ENCODE measurements around the gene P2RX4. TPM values are rescaled to one million over a fixed set of nuclear protein-coding genes. Genes with fewer than 3 reads are reported as not detected.

Gene P2RX4
- total RNA-seq, 8 experiments from 2014 or later: 2.2 to 19.7 (median 7.5) TPM

GRCh38 chr12:121176826-121177529, 33.0 kb upstream of the P2RX4 start:
- ATAC-seq (replicated peaks in 6 of 8): no peak

GRCh38 chr12:121181181-121181580, 28.7 kb upstream of the P2RX4 start:
- no peaks in the 10 kb centered on the region for H3K4me1 ChIP-seq (replicated peaks in 1 of 2)
- H3K27ac ChIP-seq: no peak overlapping the region
- WGBS, 10 experiments: 15 to 100% (median 46%) methylated on average over 1 to 3 of the region's 3 CpGs; no CpG with 5 or more reads in 3 of the 10 experiments
- in situ Hi-C loops (cut with MboI; ENCODE audit: low pct_unique_long_range_greater_than_20kb in 2 of 9, low sequenced_read_pairs in 9 of 9, unreplicated experiment in 9 of 9): no loop called here
- ATAC-seq (replicated peaks in 6 of 8): no peak
- no peak overlapping the region for H3K4me3 ChIP-seq

More at GRCh38 chr12:121176826-121177529, 33.0 kb upstream of the P2RX4 start:
- H3K4me3 ChIP-seq: no peak overlapping the region
- WGBS, 10 experiments: 80 to 100% (median 90%) methylated on average over 2 to 16 of the region's 19 CpGs; no CpG with 5 or more reads in 1 of the 10 experiments
- no peaks in the 10 kb centered on the region for H3K4me1 ChIP-seq (replicated peaks in 1 of 2)
- in situ Hi-C loops (cut with MboI; ENCODE audit: low pct_unique_long_range_greater_than_20kb in 2 of 9, low sequenced_read_pairs in 9 of 9, unreplicated experiment in 9 of 9): no loop called here
- no peak overlapping the region for H3K27ac ChIP-seq

DNA sequence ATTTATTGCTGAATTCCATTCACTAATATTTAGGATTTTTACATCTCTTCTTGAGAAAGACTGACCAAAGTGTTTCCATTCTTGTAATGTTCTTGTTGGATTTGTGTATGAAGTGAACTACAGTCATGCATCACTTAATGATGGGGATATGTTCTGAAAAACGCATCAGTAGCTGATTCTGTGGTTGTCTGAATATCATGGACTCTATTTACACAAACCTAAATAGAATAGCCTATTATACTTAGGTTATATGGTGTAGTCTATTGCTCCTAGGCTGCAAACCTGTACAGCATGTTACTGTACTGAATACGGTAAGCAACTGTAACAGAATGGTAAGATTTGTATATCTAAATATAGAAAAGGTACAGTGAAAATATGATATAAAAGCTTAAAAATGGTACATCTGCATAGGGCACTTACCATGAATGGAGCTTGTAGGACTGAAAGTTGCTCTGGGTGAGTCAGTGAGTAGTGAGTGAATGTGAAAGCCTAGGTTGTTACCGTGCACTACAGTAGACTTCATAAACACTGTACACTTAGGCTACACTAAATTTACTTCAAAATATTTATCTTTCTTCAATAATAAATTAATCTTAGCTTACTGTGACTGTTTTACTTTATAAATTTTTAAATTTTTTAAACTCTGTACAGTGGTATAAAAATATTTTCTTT, 27.6 kb upstream of the P2RX4 start:
- no peaks in the 10 kb centered on the region for H3K4me1 ChIP-seq (replicated peaks in 1 of 2)
- 64 to 100% (median 93%) methylated on average over 1 to 3 of the region's 3 CpGs; no CpG with 5 or more reads in 1 of the 10 experiments for WGBS, 10 experiments
- ATAC-seq (replicated peaks in 6 of 8): no peak
- H3K27ac ChIP-seq: no peak overlapping the region
- in situ Hi-C loops (cut with MboI; ENCODE audit: low pct_unique_long_range_greater_than_20kb in 2 of 9, low sequenced_read_pairs in 9 of 9, unreplicated experiment in 9 of 9): no loop called here
- no peak overlapping the region for H3K4me3 ChIP-seq

GRCh38 chr12:121184425-121184824, 25.5 kb upstream of the P2RX4 start:
- no peak for ATAC-seq (replicated peaks in 6 of 8)
- in situ Hi-C loops (cut with MboI; ENCODE audit: low pct_unique_long_range_greater_than_20kb in 2 of 9, low sequenced_read_pairs in 9 of 9, unreplicated experiment in 9 of 9): no loop called here
- WGBS, 10 experiments: 75 to 100% (median 92%) methylated on average over 1 to 7 of the region's 15 CpGs; no CpG with 5 or more reads in 6 of the 10 experiments

DNA sequence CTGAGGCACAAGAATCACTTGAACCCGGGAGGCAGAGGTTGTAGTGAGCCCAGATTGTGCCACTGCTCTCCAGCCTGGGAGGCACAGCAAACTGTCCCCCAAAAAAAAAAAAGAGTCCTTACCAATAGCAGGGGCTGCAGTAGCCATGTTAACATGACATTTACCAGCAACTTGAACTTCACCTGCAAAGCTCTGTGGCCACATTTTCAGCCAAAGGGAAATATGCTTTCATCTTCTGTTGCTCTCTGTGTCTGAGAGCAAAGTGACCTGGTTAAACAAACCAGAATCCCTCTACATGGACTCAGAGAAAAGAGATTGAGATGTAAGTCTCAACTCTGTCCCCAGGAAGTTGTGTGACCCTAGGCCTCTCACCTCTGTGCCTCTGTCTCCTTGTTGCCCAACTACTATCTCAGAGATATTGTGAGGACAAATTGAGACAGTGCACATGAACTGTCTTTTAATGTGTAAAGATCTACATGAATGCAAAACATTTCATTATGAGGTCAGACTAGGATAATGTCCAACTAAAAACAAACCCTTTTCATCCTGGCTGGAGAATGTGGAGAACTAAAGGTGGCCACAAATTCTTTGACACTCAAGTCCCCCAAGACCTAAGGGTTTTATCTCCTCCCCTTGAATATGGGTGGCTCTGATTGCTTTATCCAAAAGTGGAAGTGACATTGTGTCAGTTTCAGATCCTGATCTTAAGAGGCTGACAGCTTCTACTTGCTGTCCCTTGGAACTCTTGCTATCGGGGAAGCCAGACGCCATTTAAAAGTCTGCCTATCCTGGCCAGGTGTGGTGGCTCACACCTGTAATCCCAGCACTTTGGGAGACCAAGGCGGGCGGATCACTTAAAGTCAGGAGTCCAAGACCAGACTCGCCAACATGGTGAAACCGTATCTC, 24.7 kb upstream of the P2RX4 start:
- WGBS, 10 experiments: 73 to 100% (median 99%) methylated on average over 1 to 5 of the region's 7 CpGs; no CpG with 5 or more reads in 2 of the 10 experiments
- Histone ChIP-seq H3K4me3 (no peak overlapping the region), H3K4me1 (replicated peaks in 1 of 2) (no peaks in the 10 kb centered on the region), H3K27ac (no peak overlapping the region)
- peak in 1 of 8 experiments; percentile 34 for ATAC-seq (replicated peaks in 6 of 8)
- in situ Hi-C loops (cut with MboI; ENCODE audit: low pct_unique_long_range_greater_than_20kb in 2 of 9, low sequenced_read_pairs in 9 of 9, unreplicated experiment in 9 of 9): no loop called here

More at GRCh38 chr12:121184425-121184824, 25.5 kb upstream of the P2RX4 start:
- Histone ChIP-seq H3K4me1 (replicated peaks in 1 of 2) (no peaks in the 10 kb centered on the region), H3K4me3 (no peak overlapping the region), H3K27ac (no peak overlapping the region)

DNA sequence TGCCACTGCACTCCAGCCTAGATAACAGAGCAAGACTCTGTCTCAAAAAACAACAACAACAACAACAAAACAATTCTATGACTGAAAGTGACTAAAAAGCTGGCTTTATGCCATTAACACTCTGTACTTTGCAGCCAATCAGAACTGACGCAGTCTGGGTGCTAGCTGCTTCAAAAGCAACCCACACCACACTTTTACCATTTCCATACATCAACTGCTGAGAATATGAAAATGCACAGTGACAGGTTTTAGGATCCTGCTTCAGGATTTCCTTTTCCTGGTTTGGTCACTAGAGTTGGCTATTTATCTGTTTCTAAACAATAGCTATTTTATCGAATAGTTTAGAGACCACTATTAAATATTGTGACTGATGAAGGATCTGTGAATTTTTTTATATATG, 23.1 kb upstream of the P2RX4 start:
- Histone ChIP-seq H3K27ac (no peak overlapping the region), H3K4me1 (replicated peaks in 1 of 2) (no peaks in the 10 kb centered on the region), H3K4me3 (no peak overlapping the region)
- WGBS, 10 experiments: 40 to 100% (median 100%) methylated on average over 1 to 2 of the region's 2 CpGs; no CpG with 5 or more reads in 2 of the 10 experiments
- ATAC-seq (replicated peaks in 6 of 8): no peak
- in situ Hi-C loops (cut with MboI; ENCODE audit: low pct_unique_long_range_greater_than_20kb in 2 of 9, low sequenced_read_pairs in 9 of 9, unreplicated experiment in 9 of 9): no loop called here

GRCh38 chr12:121187501-121187900, 22.4 kb upstream of the P2RX4 start:
- in situ Hi-C loops (cut with MboI; ENCODE audit: low pct_unique_long_range_greater_than_20kb in 2 of 9, low sequenced_read_pairs in 9 of 9, unreplicated experiment in 9 of 9): no loop called here
- Histone ChIP-seq H3K4me3 (no peak overlapping the region), H3K4me1 (replicated peaks in 1 of 2) (no peaks in the 10 kb centered on the region), H3K27ac (no peak overlapping the region)
- ATAC-seq (replicated peaks in 6 of 8): no peak
- 32 to 86% (median 78%) methylated on average over 1 to 7 of the region's 7 CpGs for WGBS, 10 experiments

DNA sequence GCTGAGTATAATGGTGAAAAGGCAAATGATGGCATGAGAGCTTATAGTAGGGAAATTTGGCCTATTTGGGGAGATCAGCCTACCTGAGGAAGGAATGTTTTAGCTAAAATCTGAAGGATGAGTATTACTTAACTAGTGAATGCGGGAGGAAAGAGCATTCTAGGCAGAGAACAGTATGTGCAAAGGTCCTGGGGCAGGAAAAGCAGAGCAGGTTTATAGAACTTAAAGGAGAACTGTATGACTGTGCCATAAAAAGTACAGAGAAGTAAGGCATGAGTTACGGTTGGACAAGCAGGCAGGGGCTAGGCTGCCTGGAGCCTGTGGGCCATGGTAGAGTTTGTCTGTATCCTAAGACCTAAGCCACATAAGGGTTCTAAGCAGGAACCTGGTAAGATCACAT, 21.7 kb upstream of the P2RX4 start:
- ATAC-seq (replicated peaks in 6 of 8): no peak
- no peaks in the 10 kb centered on the region for H3K4me1 ChIP-seq (replicated peaks in 1 of 2)
- no peak overlapping the region for H3K27ac ChIP-seq
- in situ Hi-C loops (cut with MboI; ENCODE audit: low pct_unique_long_range_greater_than_20kb in 2 of 9, low sequenced_read_pairs in 9 of 9, unreplicated experiment in 9 of 9): no loop called here
- no peak overlapping the region for H3K4me3 ChIP-seq
- 50 to 94% (median 80%) methylated on average over 1 to 2 of the region's 2 CpGs; no CpG with 5 or more reads in 1 of the 10 experiments for WGBS, 10 experiments

GRCh38 chr12:121189131-121189530, 20.8 kb upstream of the P2RX4 start:
- WGBS, 10 experiments: 58 to 100% (median 89%) methylated on average over 1 to 9 of the region's 9 CpGs; no CpG with 5 or more reads in 1 of the 10 experiments
- in situ Hi-C loops (cut with MboI; ENCODE audit: low pct_unique_long_range_greater_than_20kb in 2 of 9, low sequenced_read_pairs in 9 of 9, unreplicated experiment in 9 of 9): no loop called here
- Histone ChIP-seq H3K4me3 (no peak overlapping the region), H3K27ac (no peak overlapping the region), H3K4me1 (replicated peaks in 1 of 2) (no peaks in the 10 kb centered on the region)
- ATAC-seq (replicated peaks in 6 of 8): no peak

GRCh38 chr12:121189619-121190155, 20.2 kb upstream of the P2RX4 start:
- 80 to 100% (median 95%) methylated on average over 1 to 6 of the region's 9 CpGs; no CpG with 5 or more reads in 4 of the 10 experiments for WGBS, 10 experiments
- no peaks in the 10 kb centered on the region for H3K4me1 ChIP-seq (replicated peaks in 1 of 2)
- no peak overlapping the region for H3K27ac ChIP-seq
- ATAC-seq (replicated peaks in 6 of 8): no peak
- in situ Hi-C loops (cut with MboI; ENCODE audit: low pct_unique_long_range_greater_than_20kb in 2 of 9, low sequenced_read_pairs in 9 of 9, unreplicated experiment in 9 of 9): no loop called here
- H3K4me3 ChIP-seq: no peak overlapping the region

GRCh38 chr12:121190523-121191031, 19.4 kb upstream of the P2RX4 start:
- in situ Hi-C loops (cut with MboI; ENCODE audit: low pct_unique_long_range_greater_than_20kb in 2 of 9, low sequenced_read_pairs in 9 of 9, unreplicated experiment in 9 of 9): no loop called here
- WGBS, 10 experiments: 0 to 100% (median 66%) methylated on average over 1 to 2 of the region's 2 CpGs; no CpG with 5 or more reads in 1 of the 10 experiments
- ATAC-seq (replicated peaks in 6 of 8): peak in 3 of 8 experiments; percentile 86 to 96 (median 94)
- Histone ChIP-seq H3K4me1 (replicated peaks in 1 of 2) (no peaks in the 10 kb centered on the region), H3K27ac (no peak overlapping the region), H3K4me3 (no peak overlapping the region)

DNA sequence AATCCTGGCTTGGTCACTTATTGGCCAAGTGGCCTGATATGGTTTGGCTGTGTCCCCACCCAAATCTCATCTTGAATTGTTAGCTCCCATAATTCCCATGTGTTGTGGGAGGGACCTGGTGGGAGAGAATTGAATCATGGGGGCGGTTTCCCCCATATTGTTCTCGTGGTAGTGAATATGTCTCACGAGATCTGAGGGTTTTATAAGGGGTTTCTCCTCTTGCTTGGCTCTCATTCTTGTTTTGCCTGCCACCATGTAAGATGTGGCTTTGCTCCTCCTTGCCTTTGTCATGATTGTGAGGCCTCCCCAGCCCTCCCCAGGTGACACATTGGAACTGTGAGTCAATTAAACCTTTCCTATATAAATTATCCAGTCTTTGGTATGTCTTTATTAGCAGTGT, 18.8 kb upstream of the P2RX4 start:
- no peak for ATAC-seq (replicated peaks in 6 of 8)
- in situ Hi-C loops (cut with MboI; ENCODE audit: low pct_unique_long_range_greater_than_20kb in 2 of 9, low sequenced_read_pairs in 9 of 9, unreplicated experiment in 9 of 9): no loop called here
- Histone ChIP-seq H3K4me1 (replicated peaks in 1 of 2) (no peaks in the 10 kb centered on the region), H3K4me3 (no peak overlapping the region), H3K27ac (no peak overlapping the region)
- WGBS, 10 experiments: 40 to 92% (median 65%) methylated on average over 1 to 2 of the region's 3 CpGs; no CpG with 5 or more reads in 4 of the 10 experiments
